ENCODE results near the gene FBXL20.
"Not testable (repeated sequence)": the region's sequence is repeated elsewhere in the genome, so short reads cannot be mapped to it uniquely, and the experiment has no call there.

The FBXL20 gene

DNA sequence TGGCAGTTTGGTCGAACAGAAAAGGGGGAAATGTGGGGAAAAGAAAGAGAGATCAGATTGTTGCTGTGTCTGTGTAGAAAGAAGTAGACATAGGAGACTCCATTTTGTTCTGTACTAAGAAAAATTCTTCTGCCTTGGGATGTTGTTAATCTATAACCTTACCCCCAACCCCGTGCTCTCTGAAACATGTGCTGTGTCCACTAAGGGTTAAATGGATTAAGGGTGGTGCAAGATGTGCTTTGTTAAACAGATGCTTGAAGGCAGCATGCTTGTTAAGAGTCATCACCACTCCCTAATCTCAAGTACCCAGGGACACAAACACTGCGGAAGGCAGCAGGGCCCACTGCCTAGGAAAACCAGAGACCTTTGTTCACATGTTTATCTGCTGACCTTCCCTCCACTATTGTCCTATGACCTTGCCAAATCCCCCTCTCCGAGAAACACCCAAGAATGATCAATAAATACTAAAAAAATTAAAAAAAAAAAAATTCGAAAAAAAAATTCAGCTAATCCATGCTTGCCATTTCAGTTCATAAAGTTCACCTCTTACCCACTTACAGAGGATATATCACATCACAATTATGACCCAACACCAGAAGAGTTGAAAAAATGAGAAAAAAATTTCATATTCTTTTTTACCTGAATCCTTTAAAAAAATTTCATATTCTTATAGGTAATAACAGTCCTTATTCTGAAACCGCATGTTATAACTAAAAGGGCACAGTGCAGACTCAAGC lies 67.2 kb downstream of the FBXL20 start:
- DNase-seq (ENCODE audit: low read depth in 1 of 2, low spot score in 1 of 2), result not testable (repeated sequence)

DNA sequence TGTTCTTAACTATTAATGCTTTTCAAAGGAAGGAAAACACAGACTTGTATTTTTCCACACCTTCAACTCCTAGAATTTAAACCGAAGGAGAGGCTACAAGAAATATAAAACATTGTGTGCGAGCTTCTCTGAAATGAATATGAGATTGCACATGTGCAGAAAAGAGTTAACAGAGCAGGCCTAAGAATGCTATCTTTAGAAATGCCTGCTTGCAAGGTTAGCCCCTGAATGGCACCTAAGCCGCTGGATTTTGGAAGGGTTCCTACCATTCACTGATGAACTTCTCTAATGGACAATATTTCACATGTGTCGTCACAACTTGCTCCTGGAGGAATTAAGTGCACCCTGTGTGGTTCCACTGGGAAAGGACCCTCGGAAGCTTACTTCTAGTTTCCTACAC lies 69.3 kb downstream of the FBXL20 start:
- DNase-seq (ENCODE audit: low read depth in 1 of 2, low spot score in 1 of 2), result no peak

DNA sequence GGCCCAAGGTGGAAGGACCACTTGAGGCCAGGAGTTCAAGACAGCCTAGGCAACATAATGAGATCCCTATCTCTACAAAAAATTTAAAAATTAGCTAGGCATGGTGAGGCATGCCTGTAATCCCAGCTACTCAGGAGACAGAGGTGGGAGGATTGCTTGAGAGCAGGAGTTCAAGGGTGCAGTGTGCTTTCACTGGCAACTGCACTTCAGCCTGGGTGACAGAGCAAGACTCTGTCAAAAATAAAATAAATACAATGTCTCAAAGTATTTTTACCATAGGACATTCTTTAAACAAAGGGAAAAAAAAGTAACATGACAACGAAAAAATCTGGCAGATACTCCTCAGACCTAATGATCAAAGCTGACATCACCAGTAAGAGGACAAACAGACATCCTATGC lies 72.6 kb downstream of the FBXL20 start:
- no peak for DNase-seq (ENCODE audit: low read depth in 1 of 2, low spot score in 1 of 2)

DNA sequence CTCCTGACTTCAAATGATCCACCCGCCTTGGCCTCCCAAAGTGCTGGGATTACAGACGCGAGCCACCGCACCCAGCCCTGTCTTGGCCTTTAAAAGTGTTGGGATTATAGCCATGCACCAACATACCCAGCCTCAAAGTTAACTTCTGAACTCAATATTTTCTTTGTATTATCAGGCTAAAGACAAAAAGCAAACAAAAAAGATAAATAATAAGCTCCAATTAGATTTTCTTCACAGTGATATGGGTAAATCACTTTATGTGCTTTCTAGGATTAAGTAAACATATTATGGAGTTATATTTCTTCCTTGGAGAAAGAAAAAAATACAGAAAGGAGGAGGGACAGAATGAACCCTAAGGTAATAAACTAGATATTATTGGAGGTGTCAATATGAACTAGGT lies 74.3 kb downstream of the FBXL20 start:
- no peak for DNase-seq (ENCODE audit: low read depth in 1 of 2, low spot score in 1 of 2)

DNA sequence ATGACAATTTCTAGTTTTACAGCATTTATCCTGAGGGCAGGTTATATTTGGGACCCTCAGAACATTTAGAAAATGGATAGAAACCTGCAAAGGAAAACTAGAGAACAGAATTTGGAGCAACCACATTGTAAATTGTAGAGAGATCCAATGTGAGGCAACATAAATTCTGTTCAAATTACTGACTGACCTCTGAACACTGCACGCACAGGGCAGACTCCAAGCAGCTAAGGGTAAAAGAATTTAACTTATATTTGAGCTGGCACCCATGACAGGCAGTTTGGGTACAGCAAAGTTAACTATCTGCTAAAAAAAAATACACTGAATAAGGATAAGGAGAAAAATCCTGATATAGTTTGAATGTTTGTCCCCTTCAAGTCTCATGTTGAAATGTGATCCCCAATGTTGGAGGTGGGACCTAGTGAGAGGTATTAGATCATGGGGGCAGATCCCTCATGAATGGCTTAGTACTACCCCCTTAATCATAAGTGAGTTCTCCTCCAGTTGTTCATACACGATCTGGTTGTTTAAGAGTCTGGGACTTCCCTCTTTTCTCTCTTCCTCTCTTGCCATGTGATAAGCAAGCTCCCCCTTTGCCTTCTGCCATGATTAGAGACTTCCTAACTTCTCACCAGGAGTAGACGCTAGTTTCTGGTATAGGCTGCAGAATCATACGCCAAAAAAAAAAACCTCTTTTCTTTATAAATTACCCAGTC lies 75.7 kb downstream of the FBXL20 start:
- no peak for DNase-seq (ENCODE audit: low read depth in 1 of 2, low spot score in 1 of 2)

DNA sequence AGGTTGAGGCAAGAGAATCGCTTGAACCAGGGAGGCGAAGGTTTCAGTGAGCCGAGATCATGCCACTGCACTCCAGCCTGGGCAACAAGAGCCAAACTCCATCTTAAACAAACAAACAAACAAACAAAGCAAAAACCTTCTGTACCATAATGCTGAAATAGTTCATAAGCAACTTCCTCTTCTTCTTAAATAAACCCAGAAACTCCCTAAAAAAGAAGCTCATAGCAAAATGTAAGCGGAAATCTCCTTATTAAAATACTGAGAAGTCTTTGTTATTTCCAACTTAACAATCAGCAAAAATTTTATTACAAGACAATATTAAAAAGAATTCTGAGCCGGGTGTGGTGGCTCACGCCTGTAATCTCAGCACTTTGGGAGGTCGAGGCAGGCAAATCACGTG lies 82.8 kb downstream of the FBXL20 start:
- no peak for DNase-seq (ENCODE audit: low read depth in 1 of 2, low spot score in 1 of 2)

DNA sequence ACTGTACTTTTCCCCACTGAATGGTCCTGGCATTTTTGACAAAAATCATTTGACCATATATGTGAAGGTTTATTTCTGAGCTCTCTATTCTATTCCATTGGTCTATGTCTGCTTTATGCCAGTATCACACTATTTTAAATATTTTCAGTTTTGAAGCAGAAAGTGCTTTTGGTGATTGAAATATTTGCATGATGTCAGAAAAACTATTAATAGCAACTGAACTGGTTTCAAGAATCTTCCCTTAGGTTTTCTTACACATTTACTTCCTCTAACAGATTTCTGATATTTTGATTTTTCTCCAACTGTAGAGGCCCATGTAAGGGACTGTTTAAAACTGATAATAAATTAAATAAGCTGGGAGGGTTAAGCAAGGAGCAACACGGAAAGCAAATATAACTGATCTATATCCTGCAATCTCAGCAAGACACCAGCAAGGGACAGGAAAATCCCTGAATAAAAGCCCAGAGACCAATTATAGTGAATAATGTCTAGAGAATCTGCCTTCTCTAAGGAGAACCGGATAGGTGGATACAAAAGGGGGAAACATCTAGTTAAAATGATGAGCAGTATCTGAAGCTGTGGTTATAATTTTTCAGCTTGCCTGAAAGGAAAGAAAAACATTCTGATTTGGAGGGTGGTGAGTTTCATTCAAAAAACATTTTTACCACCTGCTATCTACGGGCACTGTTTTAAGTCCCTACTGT lies 94.8 kb downstream of the FBXL20 start:
- no peak for DNase-seq (ENCODE audit: low read depth in 1 of 2, low spot score in 1 of 2)

DNA sequence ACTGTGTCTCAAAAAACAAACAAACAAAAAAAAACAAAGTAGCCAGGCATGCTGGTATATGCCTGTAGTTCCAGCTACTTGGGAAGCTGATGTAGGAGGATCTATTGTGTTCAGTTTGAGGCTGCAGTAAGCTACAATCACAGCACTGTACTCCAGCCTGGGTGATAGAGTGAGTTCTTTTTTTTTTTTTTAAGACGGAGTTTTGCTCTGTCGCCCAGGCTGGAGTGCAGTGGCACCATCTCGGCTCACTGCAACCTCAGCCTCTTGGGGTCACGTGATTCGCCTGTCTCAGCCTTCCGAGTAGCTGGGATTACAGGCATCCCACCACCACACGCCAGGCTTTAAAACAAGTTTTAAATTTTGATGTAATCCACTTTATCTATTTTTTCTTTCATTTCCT lies 95.4 kb downstream of the FBXL20 start:
- no peak for DNase-seq (ENCODE audit: low read depth in 1 of 2, low spot score in 1 of 2)

DNA sequence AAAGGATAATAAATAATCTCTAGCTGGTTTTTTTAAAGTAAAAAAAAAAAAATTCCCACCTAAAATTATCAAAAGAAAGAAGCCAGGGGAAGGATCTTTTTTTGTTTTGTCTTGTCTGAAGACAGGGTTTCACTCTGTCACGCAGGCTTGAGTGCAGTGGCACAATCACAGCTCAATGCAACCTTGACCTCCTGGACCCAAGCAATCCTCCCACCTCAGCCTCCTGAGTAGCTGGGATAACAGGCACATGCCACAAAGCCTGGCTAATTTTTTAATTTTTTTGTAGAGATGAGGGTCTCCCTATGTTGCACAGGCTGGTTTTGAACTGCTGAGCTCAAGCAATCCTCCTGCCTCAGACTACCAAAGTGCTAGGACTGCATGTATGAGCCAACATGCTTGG lies 97.2 kb downstream of the FBXL20 start:
- no peak for DNase-seq (ENCODE audit: low read depth in 1 of 2, low spot score in 1 of 2)

DNA sequence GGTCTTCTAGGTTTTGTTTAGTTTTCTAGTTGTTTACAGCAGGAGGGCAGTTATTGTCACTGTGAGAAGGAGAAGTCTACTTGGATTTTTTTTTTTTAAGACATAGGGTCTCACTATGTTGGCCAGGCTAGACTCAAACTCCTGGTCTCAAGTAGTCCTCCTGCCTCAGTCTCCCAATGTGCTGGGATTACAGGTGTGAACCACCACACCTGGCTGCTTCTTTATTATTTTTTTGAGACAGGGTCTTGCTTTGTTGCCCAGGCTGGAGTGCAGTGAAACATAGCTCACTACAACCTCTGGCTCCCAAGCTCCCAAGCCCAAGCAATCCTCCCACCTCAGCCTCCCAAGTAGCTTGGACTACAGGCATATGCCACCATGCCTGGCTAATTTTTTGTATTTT lies 107.4 kb downstream of the FBXL20 start:
- no peak for DNase-seq (ENCODE audit: low read depth in 1 of 2, low spot score in 1 of 2)

DNA sequence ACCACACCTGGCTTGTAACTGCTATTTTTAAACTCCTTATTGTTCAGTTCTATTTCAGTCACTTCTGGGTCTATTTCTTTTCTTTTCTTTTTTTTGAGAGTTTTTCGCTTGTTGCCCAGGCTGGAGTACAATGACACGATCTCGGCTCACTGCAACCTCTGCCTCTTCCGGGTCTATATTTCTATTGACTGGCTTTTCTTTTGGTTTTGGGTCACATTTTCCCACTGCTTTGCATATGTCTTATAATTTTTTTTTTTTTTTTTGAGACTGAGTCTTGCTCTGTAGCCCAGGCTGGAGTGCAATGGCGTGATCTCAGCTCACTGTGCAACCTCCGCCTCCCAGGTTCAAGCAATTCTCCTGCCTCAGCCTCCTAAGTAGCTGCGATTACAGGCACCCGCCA lies 108.9 kb downstream of the FBXL20 start:
- not testable (repeated sequence) for DNase-seq (ENCODE audit: low read depth in 1 of 2, low spot score in 1 of 2)

DNA sequence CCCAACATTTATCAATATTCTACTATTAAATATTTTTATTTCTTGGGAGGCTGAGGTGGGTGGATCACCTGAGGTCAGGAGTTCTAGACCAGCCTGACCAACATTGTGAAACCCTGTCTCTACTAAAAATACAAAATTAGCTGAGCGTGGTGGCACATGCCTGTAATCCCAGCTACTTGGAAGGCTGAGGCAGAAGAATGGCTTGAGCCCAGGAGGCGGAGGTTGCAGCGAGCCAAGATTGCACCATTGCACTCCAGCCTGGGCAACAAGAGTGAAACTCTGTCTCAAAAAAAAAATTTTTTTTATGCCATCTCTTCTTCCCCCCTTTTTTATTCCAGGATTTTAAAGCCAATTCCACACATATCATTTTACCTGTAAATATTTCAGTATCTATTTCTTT lies 114.9 kb downstream of the FBXL20 start:
- DNase-seq (ENCODE audit: low read depth in 1 of 2, low spot score in 1 of 2), result not testable (repeated sequence)

DNA sequence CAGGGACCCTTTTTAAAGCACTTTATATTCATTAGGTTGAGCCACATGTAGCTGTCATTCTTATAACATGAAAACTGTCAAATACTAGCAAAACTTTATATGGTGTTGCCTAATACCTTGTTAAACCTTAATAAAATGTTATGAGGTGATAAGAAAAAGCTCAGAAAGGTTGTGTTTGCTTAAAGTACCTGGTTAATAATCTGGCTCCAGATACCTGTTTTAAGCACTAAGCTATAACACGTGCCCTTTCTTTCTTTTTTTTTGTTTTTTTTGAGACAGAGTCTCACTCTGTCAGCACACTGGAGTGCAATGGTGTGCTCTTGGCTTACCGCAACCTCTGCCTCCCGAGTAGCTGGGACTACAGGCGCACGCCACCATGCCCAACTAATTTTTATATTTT lies 116.7 kb downstream of the FBXL20 start:
- DNase-seq (ENCODE audit: low read depth in 1 of 2, low spot score in 1 of 2), result no peak

DNA sequence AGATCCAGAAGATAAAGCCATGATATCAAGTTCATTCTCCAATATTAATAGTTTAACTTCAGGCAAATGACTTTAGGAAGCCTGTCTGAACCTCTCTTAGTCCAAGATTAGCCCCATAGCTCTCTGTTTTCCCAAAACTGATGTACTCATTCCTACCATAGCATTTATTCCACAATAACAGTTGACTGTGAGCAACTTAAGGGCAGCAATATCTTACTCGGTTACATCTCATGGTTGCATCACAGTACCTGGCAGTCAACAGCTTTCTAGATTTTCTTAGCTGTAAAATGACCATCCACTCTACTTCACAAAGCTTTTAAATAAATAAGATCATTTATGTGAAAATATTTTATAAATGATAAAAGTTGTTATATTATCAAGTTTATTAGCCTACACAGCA lies 117.5 kb downstream of the FBXL20 start:
- no peak for DNase-seq (ENCODE audit: low read depth in 1 of 2, low spot score in 1 of 2)

DNA sequence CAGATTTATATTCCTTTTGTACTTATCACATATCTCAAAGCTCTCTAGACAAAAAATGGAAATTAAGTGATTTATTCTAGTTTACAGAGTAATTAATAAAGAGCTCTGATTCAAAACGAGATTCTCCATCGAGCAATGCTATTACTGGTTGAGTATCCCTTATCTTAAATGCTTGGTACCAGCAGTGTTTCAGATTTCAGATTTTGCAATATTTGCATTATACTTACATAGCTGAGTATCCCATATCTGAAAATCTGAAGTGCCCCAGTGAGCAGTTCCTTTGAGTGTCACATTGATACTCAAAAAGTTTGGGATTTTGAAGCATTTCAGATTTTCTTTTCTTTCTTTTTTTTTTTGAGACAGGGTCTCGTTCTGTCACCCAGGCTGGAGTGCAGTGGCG lies 118.3 kb downstream of the FBXL20 start:
- no peak for DNase-seq (ENCODE audit: low read depth in 1 of 2, low spot score in 1 of 2)

DNA sequence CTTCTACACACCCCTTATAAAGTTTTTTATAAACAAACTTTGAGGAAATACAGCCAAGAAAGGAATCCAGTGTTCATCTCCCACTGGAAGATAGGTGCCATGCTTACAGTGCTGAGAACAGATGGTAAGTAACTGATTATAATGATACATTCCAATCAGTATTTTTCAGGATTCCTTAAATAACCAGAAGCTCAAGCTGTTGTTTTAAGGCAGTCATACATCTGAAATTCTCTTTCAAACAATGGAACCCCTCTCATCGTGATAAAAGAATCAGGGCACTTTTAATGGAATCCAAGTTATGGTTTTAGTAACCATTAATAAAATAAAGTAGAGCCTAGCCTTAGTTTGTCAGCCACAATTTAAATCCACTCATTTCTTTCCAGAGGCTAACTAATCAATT lies 119.6 kb downstream of the FBXL20 start:
- no peak for DNase-seq (ENCODE audit: low read depth in 1 of 2, low spot score in 1 of 2)

DNA sequence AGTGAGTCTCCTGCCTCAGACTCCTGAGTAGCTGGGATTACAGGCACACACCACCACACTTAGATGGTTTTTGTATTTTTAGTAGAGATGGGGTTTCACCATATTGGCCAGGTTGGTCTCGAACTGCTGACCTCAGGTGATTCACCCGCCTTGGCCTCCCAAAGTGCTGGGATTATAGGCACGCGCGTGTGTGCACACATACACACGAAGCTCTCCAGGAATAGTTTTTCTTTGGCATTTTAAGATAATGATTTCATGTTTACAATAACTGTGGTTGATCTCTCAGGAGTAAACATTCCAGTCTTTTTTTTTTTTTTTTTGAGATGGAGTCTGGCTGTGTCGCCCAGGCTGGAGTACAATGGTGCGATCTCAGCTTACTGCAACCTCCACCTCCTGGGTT lies 123.2 kb downstream of the FBXL20 start:
- DNase-seq (ENCODE audit: low read depth in 1 of 2, low spot score in 1 of 2), result not testable (repeated sequence)

DNA sequence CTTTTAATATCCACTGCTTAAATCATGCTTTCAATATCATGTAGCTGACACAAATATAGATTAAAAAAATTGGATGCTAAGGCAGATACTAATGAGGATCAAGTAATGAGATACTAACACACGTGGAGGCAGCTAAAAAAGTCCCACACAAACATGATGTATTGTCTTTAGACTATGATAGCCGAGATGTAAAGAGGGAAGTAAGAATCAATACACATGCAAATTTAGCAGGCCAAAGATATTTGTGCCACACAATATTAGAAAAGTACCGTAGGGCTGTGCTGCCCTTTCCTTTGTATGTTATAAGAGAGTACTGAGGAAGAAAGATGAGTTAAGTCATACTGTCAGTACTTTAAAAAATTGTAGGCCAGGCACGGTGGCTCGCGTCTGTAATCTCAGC lies 124.3 kb downstream of the FBXL20 start:
- DNase-seq (ENCODE audit: low read depth in 1 of 2, low spot score in 1 of 2), result no peak

DNA sequence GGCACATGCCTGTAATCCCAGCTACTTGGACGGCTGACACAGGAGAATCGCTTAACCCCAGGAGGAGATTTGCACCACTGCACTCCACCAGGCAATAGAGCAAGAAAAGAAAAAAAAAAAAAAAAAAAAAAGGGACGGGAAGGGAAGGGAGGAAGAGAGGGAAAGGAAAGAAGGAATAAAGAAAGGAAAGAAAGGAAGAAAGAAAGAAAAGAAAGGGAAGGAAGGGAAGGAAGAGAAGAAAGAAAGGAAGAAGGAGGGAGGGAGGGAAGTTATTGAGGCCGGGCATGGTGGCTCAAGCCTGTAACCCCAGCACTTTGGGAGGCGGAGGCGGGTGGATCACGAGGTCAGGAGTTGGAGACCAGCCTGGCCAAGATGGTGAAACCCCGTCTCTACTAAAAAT lies 125.3 kb downstream of the FBXL20 start:
- DNase-seq (ENCODE audit: low read depth in 1 of 2, low spot score in 1 of 2), result no peak

DNA sequence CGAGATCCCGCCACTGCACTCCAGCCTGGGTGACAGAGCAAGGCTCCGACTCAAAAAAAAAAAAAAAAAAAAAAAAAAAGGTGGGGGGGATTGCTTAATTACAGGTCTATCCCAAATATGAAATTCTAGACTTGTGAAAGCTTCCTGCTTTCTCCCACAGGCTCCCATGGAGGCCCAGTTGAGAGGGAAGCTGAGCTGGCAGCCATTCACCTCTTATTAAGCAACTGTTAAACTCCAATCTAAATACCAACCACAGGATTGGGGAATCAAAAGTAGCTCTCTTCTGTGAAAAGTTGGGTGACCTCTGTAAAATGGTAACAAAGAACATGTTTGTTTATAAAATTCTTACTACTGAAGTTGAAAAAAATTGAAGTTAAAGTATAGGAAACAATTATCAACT lies 129.9 kb downstream of the FBXL20 start:
- DNase-seq (ENCODE audit: low read depth in 1 of 2, low spot score in 1 of 2), result no peak

DNA sequence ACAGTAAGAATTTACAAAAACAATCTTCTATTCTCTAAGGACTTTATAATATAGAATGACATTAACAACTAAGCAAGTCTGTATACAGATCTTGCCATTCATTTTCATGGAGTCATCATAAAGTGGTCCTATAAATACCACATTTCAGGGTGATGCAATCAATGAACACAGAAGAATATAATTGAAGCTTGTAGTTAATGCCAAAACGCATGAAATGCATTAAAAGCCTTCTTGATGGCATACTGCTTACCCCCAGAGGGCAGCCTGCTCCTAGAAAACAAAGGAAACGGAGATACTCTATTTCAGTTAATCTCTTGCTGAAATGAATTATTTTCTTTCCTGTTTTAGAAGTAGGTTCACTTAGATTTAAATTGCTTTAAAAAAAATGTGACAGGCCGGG lies 130.5 kb downstream of the FBXL20 start:
- DNase-seq (ENCODE audit: low read depth in 1 of 2, low spot score in 1 of 2), result no peak

DNA sequence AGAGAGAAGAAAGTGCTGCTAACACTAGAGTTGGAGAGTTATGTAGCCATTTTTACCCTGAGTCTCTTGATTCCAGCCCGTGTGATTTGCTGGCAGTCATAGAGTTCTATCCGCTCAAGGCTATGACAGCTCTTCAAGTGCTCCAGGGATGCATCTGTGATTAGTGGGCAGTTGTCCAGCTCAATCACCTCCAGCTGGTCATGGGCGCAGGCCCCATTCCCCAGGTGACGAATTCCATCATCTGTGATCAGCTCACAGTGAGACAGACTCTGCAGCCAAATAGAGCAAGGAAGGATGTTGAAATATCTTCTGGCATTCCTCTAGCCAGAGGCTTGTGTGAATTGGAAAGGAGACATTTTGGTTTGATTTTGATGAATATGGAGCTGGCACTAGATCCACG lies 137.3 kb downstream of the FBXL20 start:
- DNase-seq (ENCODE audit: low read depth in 1 of 2, low spot score in 1 of 2), result no peak

Measured in activated T-helper 1 cell treated with anti-CD3 and anti-CD28 coated beads, Interleukin-2, amount 50 U/mL, for 16 hours (primary cell).